GM18951 (cell line): ENCODE data around the gene CFAP46.
"Not testable (repeated sequence)": the region's sequence is repeated elsewhere in the genome, so short reads cannot be mapped to it uniquely, and the experiment has no call there.

Experiments used
- POLR2A ChIP-seq: IDR thresholded peaks from 4 replicates; pipeline ENCODE4 v1.6.1; 2011; ENCODE audit warnings: mild to moderate bottlenecking; ENCODE audit not compliant: insufficient read length, insufficient read depth; ENCODE audit errors: extremely low read depth
- in situ Hi-C: fragments of 300-500 bp; cut with MboI; formaldehyde crosslinking; loops from one replicate; pipeline ENCODE4 v1.12.0; 2022; ENCODE audit warnings: low sequenced_read_pairs, mixed read lengths, inconsistent platforms; ENCODE audit not compliant: unreplicated experiment

Gene CFAP46

GRCh38 chr10:132974249-132974796 is 32.0 kb upstream of the CFAP46 start:
- no peak for TF ChIP-seq POLR2A
- in situ Hi-C loops = no loop called here

- no peak for TF ChIP-seq POLR2A
- in situ Hi-C loops = no loop called here
These were observed 31.5 kb upstream of the CFAP46 start for GRCh38 chr10:132973903-132974241.

GRCh38 chr10:132972986-132973902 is 30.9 kb upstream of the CFAP46 start:
- TF ChIP-seq POLR2A = no peak
- in situ Hi-C loops = no loop called here

GRCh38 chr10:132972149-132972985 is 30.0 kb upstream of the CFAP46 start:
- in situ Hi-C loops = no loop called here

GRCh38 chr10:132971448-132972148 is 29.2 kb upstream of the CFAP46 start:
- in situ Hi-C loops = no loop called here
- TF ChIP-seq POLR2A = no peak

More at GRCh38 chr10:132972149-132972985, 30.0 kb upstream of the CFAP46 start:
- TF ChIP-seq POLR2A = no peak

- TF ChIP-seq POLR2A = no peak
- in situ Hi-C loops = no loop called here
These were observed 28.5 kb upstream of the CFAP46 start for GRCh38 chr10:132970641-132971438.

- in situ Hi-C loops = no loop called here
- TF ChIP-seq POLR2A = no peak
These were observed 25.2 kb upstream of the CFAP46 start for GRCh38 chr10:132967540-132967939.

GRCh38 chr10:132965411-132966057 is 23.2 kb upstream of the CFAP46 start:
- in situ Hi-C loops = no loop called here
- no peak for TF ChIP-seq POLR2A

GRCh38 chr10:132964707-132965410 is 22.5 kb upstream of the CFAP46 start:
- in situ Hi-C loops = not testable (repeated sequence)

GRCh38 chr10:132964231-132964630 is 21.9 kb upstream of the CFAP46 start:
- TF ChIP-seq POLR2A = no peak
- in situ Hi-C loops = no loop called here

- no peak for TF ChIP-seq POLR2A
- in situ Hi-C loops = no loop called here
These were observed 21.1 kb upstream of the CFAP46 start for GRCh38 chr10:132963430-132963960.
